Activated CD4-positive, alpha-beta T cell treated with anti-CD3 and anti-CD28 coated beads for 1 hour (primary cell): ENCODE results near the gene LRP2.

Experiments used
- DNase-seq: peaks from one replicate; pipeline ENCODE4 v3.0.0-alpha.2; 2020

LRP2 gene

DNA sequence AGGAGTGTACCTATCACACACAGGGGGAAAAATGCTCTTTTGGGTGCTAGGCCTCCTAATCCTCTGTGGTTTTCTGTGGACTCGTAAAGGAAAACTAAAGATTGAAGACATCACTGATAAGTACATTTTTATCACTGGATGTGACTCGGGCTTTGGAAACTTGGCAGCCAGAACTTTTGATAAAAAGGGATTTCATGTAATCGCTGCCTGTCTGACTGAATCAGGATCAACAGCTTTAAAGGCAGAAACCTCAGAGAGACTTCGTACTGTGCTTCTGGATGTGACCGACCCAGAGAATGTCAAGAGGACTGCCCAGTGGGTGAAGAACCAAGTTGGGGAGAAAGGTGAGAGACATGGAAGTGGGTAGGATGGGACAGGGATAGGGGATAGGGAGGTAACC is 280.8 kb downstream of the LRP2 start:
- no peak for DNase-seq

DNA sequence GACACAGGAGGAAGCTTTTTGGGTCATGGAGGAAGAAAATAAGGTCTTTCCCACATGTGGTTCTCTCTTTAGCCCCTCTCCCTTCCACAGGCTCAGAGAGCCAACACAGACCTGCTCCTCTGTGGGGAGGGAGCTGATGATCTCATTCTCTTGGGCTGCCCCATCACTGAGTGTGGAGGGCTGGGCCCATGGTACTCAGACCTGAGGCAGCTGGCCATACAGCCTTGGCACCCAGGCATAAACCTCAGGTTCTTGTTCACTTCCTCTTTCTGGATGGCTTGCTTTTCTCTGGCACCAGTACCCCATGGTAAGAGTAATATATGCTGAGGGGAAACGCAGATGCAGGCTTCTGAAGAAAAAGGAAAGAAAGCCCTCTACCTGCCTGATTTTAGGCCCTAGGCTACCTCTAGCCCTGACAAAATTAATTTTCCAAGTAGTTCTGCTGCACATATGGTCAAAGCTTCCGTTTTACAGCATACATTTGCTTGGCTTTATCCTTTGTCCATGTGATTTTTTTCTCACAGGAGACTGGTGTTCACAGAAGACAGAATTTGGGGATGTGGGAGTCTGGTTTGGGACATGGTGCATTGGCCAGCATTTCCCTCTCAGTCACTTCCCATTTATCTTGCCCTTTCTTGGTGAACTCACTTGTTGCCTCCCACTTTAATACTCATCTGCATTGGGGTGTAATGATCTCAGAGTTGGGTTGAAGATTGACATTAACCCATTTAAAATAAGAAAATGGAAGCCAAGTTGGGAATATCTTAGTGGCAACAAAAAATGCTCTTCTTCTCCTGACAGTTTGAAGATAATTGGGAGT is 281.9 kb downstream of the LRP2 start:
- no peak for DNase-seq

DNA sequence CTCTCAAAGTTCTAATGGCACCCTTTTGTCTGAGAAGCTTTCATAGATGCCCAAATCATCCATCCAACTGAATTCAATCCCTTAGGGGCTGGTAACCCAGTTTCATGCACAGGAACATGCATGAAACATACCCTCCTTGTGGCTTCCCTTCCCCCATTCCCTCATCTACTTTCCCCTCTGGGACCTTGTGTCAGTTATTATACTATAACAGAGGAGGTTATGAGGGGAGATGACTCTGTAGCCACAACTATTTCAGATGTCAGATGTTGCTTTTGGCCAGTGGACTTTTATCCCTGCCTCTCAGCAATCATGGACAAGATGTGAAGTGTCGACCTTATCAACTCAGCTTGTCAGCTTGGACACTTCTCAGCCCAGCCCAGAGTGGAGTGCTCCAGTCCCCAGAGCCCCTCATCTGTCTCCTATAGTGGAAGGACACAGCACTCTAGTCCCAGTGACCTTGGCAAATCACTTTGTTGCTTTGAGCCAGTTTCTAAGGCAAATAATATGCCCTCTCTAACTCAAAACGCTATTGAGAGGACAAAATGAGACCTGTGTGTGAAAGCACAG is 284.6 kb downstream of the LRP2 start:
- DNase-seq = no peak
